Hypothalamus (tissue), 51 donors: ENCODE measurements around the gene LEPR.
A peak's percentile ranks its signal among the peaks of the same experiment; 100 is the strongest.
"Not testable (repeated sequence)": the region's sequence is repeated elsewhere in the genome, so short reads cannot be mapped to it uniquely, and the experiment has no call there.

Source experiments
- DNase-seq, 51 donors: peaks; one replicate each; lab custom pipeline; 2025; lab: John Stamatoyannopoulos, UW

The LEPR gene

DNA sequence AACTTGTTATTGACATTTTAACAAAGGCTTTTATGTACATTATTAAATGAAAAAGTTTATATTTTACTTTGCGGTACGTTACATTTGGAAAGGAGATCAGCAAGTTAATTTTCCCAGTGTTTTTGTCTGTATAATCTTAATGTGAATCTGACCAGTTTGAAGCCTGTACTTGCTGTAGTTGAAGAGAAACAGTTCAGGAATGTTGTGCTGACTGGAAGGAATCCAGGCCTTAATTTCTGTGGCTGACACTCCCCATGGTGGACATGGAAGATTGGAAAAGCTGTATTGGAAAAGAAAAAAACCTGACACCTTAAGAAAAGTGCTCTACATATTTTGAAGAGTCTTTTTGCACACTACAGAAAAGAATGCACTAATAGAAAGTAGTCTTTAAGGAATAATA lies 15.5 kb downstream of the LEPR start:
- DNase-seq, result no peak

DNA sequence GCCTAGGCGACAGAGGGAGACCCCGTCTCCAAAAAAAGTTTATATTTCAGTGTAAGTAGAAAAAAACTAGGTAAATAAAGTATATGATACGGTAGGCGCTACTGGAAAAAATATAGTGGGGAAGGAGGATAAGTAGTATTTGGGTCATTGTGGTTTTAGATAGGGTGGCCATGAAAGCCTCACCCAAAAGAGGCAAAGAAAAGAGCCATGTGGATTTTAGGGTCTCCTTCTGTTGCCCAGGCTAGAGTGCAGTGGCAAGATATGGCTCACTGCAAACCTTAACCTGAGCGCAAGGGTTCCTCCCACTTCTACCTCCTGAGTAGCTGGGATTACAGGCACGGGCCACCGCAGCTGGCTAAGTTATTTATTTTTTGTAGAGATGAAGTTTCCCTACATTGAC lies 17.1 kb downstream of the LEPR start:
- DNase-seq, result no peak

DNA sequence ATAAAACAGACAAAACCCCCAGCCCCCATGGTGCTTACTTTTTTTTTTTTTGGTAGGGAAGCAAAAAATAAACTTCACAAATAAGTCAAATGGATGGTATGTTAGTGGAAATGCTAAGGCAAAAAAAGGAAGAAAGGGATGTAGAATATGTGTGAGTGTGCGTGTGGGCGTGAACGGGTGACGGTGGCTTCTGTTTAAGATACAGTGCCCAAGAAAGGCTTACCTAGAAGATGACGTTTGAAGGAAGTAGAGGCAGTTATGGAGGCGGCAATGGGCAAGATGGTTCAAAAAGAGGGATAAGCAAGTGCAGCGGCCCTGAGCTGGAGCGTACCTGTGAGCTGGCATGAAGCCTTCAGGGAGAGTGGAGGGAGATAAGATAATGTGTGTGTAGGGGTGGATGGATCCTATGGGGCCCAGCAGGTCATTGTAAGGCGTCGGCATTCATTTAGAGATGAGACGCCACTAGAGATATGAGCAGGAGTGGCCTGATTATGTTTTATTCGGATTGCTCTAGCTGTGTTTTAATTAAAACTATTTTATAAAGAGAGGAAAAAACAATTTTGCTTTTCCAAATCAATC lies 19.9 kb downstream of the LEPR start:
- DNase-seq, result no peak

DNA sequence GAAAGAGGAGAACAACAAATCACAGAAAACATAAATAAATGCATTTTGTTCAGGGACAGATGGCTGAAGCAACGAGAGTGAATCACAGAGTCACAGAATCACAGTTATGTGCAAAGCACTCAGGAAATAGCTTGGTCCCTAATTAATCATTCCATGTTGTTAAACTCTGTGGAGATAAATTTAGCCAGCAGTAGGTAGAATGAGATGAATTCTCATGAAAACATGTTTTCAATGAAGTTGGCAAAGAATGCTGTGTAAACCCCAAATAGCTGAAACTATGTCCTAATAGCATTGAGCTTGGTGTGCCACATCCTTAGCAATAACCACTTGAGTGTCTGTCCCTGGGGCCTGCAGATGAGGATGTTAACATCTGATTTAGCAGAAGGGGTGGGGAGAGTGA lies 20.4 kb downstream of the LEPR start:
- DNase-seq, result no peak

DNA sequence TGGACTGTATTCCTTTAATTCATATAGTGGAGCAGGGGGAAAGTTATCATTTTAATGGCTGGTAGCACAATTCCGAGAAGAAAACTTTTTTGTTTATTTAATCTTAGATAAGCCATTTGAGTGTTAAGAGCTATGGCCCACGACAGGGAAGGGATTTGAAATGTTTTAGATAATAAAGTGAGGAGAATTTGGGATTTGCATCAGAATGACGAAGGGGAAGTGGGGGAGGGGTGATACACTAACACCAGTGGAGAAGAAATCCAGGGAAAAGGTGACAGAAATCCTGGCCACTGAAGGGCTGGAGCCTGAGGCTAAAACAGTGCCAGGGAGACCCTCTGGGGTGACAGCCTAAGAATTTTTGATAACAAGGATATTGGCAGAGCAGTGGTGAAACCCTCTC lies 21.0 kb downstream of the LEPR start:
- DNase-seq, result no peak

- no peak for DNase-seq
Measured at GRCh38 chr1:65442442-65442841, 22.0 kb downstream of the LEPR start.

GRCh38 chr1:65443647-65444046 lies 23.2 kb downstream of the LEPR start:
- DNase-seq, result no peak

- DNase-seq, result no peak
Measured at GRCh38 chr1:65444128-65444640, 23.7 kb downstream of the LEPR start.

DNA sequence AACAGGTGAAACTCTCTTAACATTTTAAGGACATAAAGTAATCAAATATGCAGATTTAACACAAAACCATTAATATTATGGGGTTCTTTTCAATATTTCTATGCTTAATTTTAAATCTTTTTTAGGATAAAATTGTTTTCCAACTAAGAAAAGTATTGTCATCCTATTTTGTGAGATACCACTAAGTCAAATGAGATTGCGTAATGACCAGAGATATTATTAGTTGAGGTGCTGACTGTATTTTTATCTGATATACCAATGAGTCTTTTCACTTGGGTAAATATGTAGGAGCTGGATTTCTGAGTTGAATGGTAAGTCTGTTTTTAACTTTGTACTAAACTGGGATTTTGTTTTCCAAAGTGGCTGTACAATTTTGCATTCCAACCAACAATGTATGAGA lies 25.4 kb downstream of the LEPR start:
- no peak for DNase-seq

- DNase-seq, result no peak
Measured at GRCh38 chr1:65449214-65449823, 28.9 kb downstream of the LEPR start.

- DNase-seq, result not testable (repeated sequence)
Measured at GRCh38 chr1:65455678-65456077, 35.2 kb downstream of the LEPR start.

GRCh38 chr1:65456481-65456880 lies 36.0 kb downstream of the LEPR start:
- no peak for DNase-seq

- DNase-seq, result no peak
Measured at GRCh38 chr1:65457868-65458267, 37.4 kb downstream of the LEPR start.

DNA sequence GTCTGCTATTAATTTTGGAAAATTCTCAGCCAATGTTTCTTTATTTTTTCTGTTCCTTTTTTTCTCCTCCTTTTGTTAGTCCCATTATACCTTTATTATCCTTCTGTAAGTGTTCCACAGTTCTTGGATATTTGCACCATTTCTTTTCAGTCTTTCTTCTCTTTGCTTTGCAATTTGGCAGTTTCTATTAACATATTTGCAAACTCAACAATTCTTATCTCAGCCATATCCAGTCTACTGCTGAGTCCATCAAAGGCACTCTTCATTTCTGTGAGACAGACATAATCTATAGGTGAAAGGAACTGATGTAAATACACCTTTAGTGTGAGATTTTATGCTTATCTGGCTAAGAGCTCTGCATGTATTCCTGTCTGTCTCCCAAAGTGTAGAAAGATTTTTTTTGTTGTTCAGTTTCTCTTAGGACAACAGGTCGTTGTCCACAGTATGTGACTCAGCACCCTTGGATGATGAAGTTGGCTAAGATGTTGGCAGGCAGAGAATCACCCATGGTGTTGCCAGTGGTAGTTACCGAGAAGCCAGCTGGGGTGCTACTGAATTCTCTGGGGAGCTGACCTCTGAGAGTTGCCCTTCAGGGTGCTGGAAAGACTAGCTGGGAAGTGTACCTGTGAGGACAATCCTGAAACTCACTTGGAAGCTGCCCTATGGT lies 38.4 kb downstream of the LEPR start:
- DNase-seq, result peak in 2 of 51 donors; percentile 12 to 14

DNA sequence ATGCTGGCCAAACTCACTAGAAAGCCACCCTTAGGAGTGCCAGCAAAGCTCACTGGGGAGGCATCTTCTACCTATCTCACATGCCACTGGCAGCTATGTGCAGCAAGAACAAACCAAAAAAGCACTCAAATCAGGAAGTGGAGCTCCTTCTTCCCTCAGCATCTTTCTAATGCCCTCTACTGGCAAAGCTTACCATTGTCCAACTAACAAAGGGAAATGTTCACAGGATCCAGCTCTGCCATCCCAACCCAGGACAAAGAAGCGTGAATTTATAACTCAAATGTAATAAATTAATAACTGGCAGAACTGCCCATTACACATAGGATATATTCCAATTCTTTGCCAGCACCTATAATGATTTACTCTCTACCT lies 38.9 kb downstream of the LEPR start:
- DNase-seq, result peak in 2 of 51 donors; percentile 2 to 16

DNA sequence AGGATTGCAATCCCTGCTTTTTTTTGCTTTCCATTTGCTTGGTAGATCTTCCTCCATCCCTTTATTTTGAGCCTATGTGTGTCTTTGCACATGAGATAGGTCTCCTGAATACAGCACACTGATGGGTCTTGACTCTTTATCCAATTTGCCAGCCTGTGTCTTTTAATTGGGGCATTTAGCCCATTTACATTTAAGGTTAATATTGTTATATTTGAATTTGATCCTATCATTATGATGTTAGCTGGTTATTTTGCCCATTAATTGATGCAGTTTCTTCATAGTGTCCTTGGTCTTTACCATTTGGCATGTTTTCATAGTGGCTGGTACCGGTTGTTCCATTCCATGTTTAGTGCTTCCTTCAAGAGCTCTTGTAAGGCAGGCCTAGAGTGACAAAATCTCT lies 45.4 kb downstream of the LEPR start:
- not testable (repeated sequence) for DNase-seq

DNA sequence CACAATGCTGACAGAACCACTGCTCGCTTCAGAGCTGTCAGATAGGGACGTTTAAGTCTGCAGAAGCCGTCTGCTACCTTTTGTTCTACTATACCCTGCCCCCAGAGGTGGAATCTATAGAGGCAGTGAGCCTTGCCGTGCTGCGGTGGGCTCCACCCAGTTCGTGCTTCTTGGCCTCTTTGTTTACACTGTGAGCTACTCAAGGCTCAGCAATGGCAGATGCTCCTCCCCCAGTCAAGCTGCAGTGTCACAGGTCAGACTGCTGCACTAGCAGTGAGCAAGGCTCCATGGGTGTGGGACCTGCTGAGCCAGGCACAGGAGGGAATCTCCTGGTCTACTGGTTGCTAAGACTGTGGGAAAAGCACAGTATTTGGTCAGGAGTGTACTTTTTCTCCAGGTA lies 47.1 kb downstream of the LEPR start:
- DNase-seq, result no peak

- no peak for DNase-seq
Measured at GRCh38 chr1:65469126-65469888, 48.8 kb downstream of the LEPR start.

- DNase-seq, result peak in 2 of 51 donors; percentile 1 to 3
Measured at GRCh38 chr1:65469889-65470340, 49.4 kb downstream of the LEPR start.
